SK-N-SH (cell line): ENCODE measurements around the gene CACNG4. TPM values are rescaled to one million over a fixed set of nuclear protein-coding genes. Genes with fewer than 3 reads are reported as not detected.
A peak's percentile ranks its signal among the peaks of the same experiment; 100 is the strongest.

Experiments
- CTCF ChIA-PET: fragments of 300-600, 350-600 bp; formaldehyde crosslinking; extraction: SDS; loops from one replicate; lab custom pipeline; 2021; lab: Yijun Ruan, JAX
- POLR2A ChIA-PET: fragments of 350-600 bp; sonication (Branson Sonifier 250); formaldehyde crosslinking; extraction: SDS; loops from one replicate; lab custom pipeline; 2020; ENCODE audit warnings: antibody characterized with exemption, inconsistent platforms; lab: Yijun Ruan, JAX
- DNase-seq: peaks from one replicate; pipeline ENCODE4 v3.0.0; 2012
- H2AFZ ChIP-seq: fragments of 200-600 bp; sonication (generic); 2 replicates; pipeline ENCODE4 v1.8.1; 2016; ENCODE audit warnings: antibody characterized with exemption, mild to moderate bottlenecking, low read depth
- H3F3A ChIP-seq: fragments of 200-600 bp; sonication (generic); replicated peaks from 2 replicates; pipeline ENCODE3; 2016; ENCODE audit warnings: antibody characterized with exemption, mild to moderate bottlenecking; ENCODE audit not compliant: insufficient read depth
- H3K27ac ChIP-seq, 2 experiments: fragments of 200-500 bp in 1 of 2; fragments of 200-600 bp in 1 of 2; sonication (Bioruptor generic) in 1 of 2; sonication (generic), shearing (Covaris generic) in 1 of 2; 2 replicates each; pipeline versions ENCODE4 v1.5.1 to v1.6.1; 2014 to 2016; ENCODE audit warnings: low read depth in 2 of 2, inconsistent platforms in 1 of 2, low read length in 1 of 2, mild to moderate bottlenecking in 1 of 2, mixed read lengths in 1 of 2
- H3K27me3 ChIP-seq: fragments of 200-600 bp; sonication (generic), shearing (Covaris generic); 2 replicates; pipeline ENCODE4 v1.6.1; 2016; ENCODE audit warnings: mixed run types; ENCODE audit not compliant: insufficient read depth
- H3K36me3 ChIP-seq, 2 experiments: fragments of 200-500 bp in 1 of 2; fragments of 200-600 bp in 1 of 2; sonication (Bioruptor generic) in 1 of 2; sonication (generic) in 1 of 2; replicated peaks in 1 of 2; 2 replicates each; pipeline versions ENCODE3 to v1.5.1; 2014 to 2016; ENCODE audit warnings: low read length in 1 of 2, mild to moderate bottlenecking in 1 of 2; ENCODE audit not compliant: insufficient read depth in 2 of 2, control insufficient read depth in 1 of 2
- H3K4me1 ChIP-seq, 2 experiments: fragments of 200-500 bp in 1 of 2; fragments of 200-600 bp in 1 of 2; sonication (Bioruptor generic) in 1 of 2; sonication (generic), shearing (Covaris generic) in 1 of 2; 2 replicates each; pipeline versions ENCODE4 v1.5.1 to v1.6.1; 2014 to 2016; ENCODE audit warnings: low read depth in 1 of 2, low read length in 1 of 2, mixed run types in 1 of 2; ENCODE audit not compliant: insufficient read depth in 2 of 2, control insufficient read depth in 1 of 2
- H3K4me2 ChIP-seq: fragments of 200-600 bp; sonication (generic), shearing (Covaris generic); 2 replicates; pipeline ENCODE4 v1.6.1; 2017; ENCODE audit warnings: mixed run types
- H3K4me3 ChIP-seq, 2 experiments: fragments of 200-500 bp in 1 of 2; fragments of 200-600 bp in 1 of 2; sonication (Bioruptor generic) in 1 of 2; sonication (generic), shearing (Covaris generic) in 1 of 2; 2 replicates each; pipeline versions ENCODE4 v1.5.1 to v1.8.1; 2014 to 2016; ENCODE audit warnings: low read depth in 2 of 2, inconsistent platforms in 1 of 2, low read length in 1 of 2, mild to moderate bottlenecking in 1 of 2, mixed read lengths in 1 of 2, moderate library complexity in 1 of 2
- H3K79me2 ChIP-seq: fragments of 200-600 bp; sonication (generic); 2 replicates; pipeline ENCODE4 v1.8.1; 2017; ENCODE audit warnings: mild to moderate bottlenecking; ENCODE audit not compliant: insufficient read depth
- H3K9ac ChIP-seq: fragments of 200-600 bp; sonication (generic); 2 replicates; pipeline ENCODE4 v1.6.1; 2017; ENCODE audit warnings: mixed run types
- H3K9me2 ChIP-seq: fragments of 200-600 bp; sonication (generic); 2 replicates; pipeline ENCODE4 v1.6.1; 2017; ENCODE audit warnings: mixed run types
- H3K9me3 ChIP-seq: fragments of 200-600 bp; sonication (generic); 2 replicates; pipeline ENCODE4 v1.6.1; 2017; ENCODE audit warnings: mixed run types, mild to moderate bottlenecking, moderate library complexity
- H4K20me1 ChIP-seq: fragments of 200-600 bp; sonication (generic); 2 replicates; pipeline ENCODE4 v1.6.1; 2017; ENCODE audit warnings: mild to moderate bottlenecking, mixed run types; ENCODE audit not compliant: insufficient read depth
- CHD2 ChIP-seq: fragments of 150-350 bp; IDR thresholded peaks from 2 replicates; pipeline ENCODE4 v1.6.1; 2018; ENCODE audit warnings: low read length; ENCODE audit not compliant: partially characterized antibody
- CTCF ChIP-seq: fragments of 200-600 bp; sonication (generic); IDR thresholded peaks from 2 replicates; pipeline ENCODE4 v1.6.1; 2017; ENCODE audit warnings: antibody characterized with exemption, mild to moderate bottlenecking, moderate library complexity
- ELF1 ChIP-seq: IDR thresholded peaks from 2 replicates; pipeline ENCODE4 v1.4.0; 2012
- EP300 ChIP-seq, 2 experiments: IDR thresholded peaks; 2 replicates each; pipeline versions ENCODE4 v1.4.0 to v1.6.1; 2012; ENCODE audit warnings: borderline replicate concordance in 1 of 2, low read depth in 1 of 2, low read length in 1 of 2
- FOXJ3 ChIP-seq: sonication (generic); formaldehyde crosslinking; IDR thresholded peaks from 2 replicates; pipeline ENCODE4 v1.5.1; 2020; ENCODE audit warnings: mild to moderate bottlenecking, missing genetic modification reagents
- FOXM1 ChIP-seq: IDR thresholded peaks from 2 replicates; pipeline ENCODE4 v1.4.0; 2012; ENCODE audit warnings: low read depth, mild to moderate bottlenecking
- GATA2 ChIP-seq: sonication (generic); formaldehyde crosslinking; IDR thresholded peaks from 2 replicates; pipeline ENCODE4 v1.5.0; 2020; ENCODE audit warnings: mild to moderate bottlenecking, missing genetic modification reagents
- MEF2A ChIP-seq: IDR thresholded peaks from 2 replicates; pipeline ENCODE4 v1.4.0; 2012; ENCODE audit warnings: low read depth, borderline replicate concordance
- MXI1 ChIP-seq: IDR thresholded peaks from 2 replicates; pipeline ENCODE4 v1.6.1; 2012; ENCODE audit warnings: mild to moderate bottlenecking, low read depth, low read length, improper control_type of control experiment
- NFIC ChIP-seq: IDR thresholded peaks from 2 replicates; pipeline ENCODE4 v1.4.0; 2012; ENCODE audit warnings: borderline replicate concordance
- NRF1 ChIP-seq: IDR thresholded peaks from 2 replicates; pipeline ENCODE4 v1.6.1; 2012; ENCODE audit warnings: low read depth, mild to moderate bottlenecking, low read length
- PBX3 ChIP-seq: IDR thresholded peaks from 2 replicates; pipeline ENCODE4; 2012
- RAD21 ChIP-seq: IDR thresholded peaks from 2 replicates; pipeline ENCODE4 v1.6.1; 2012; ENCODE audit warnings: mild to moderate bottlenecking, low read length
- RCOR1 ChIP-seq: fragments of 150-350 bp; IDR thresholded peaks from 2 replicates; pipeline ENCODE4 v1.6.1; 2017; ENCODE audit warnings: antibody characterized with exemption, low read length
- SMC3 ChIP-seq: IDR thresholded peaks from 2 replicates; pipeline ENCODE4 v1.6.1; 2012; ENCODE audit warnings: low read depth, low read length, improper control_type of control experiment
- TCF12 ChIP-seq: IDR thresholded peaks from 2 replicates; pipeline ENCODE4 v1.4.0; 2012
- YY1 ChIP-seq: IDR thresholded peaks from 2 replicates; pipeline ENCODE4 v1.4.0; 2012; ENCODE audit warnings: low read depth, mild to moderate bottlenecking
- WGBS: methylation state at CpG from one replicate; pipeline ENCODE4 v1.1.6; 2017; ENCODE audit warnings: low lambda C conversion rate; 5-methylcytosine and 5-hydroxymethylcytosine counted together
- polyA plus RNA-seq, 3 experiments: library from polyadenylated mRNA; depleted of rRNA; stranded (reverse); fragments of >200 nt; gene quantifications; 2 replicates each; pipeline ENCODE4 v1.2.3, GENCODE V29; 2012
- TF ChIP-seq, protein P1 (sequence below): IDR thresholded peaks from 2 replicates; pipeline ENCODE4 v1.6.1; 2012; ENCODE audit warnings: mild to moderate bottlenecking, low read depth, low read length, moderate library complexity
- TF ChIP-seq, protein P2 (sequence below): fragments of 150-350 bp; IDR thresholded peaks from 2 replicates; pipeline ENCODE4 v1.6.1; 2017; ENCODE audit warnings: antibody characterized with exemption, low read length, low read depth, borderline replicate concordance

CACNG4 gene
- polyA plus RNA-seq, 1 of the 3 experiments (the other 2 are of a cell fraction): 13.2 TPM

- Histone ChIP-seq H3K9me3 (no peaks in the 10 kb centered on the region), H4K20me1 (no peaks in the 10 kb centered on the region), H3K27me3 (no peaks in the 10 kb centered on the region), H3K4me2 (no peak overlapping the region), H3F3A (no peaks in the 10 kb centered on the region), H3K36me3 (no peaks in the 10 kb centered on the region), H2AFZ (no peak overlapping the region), H3K4me1 (peaks cover 0 to 72% of the 10 kb centered on the region in 2 experiments; a peak in 2 of 4 replicates), H3K27ac (peak overlapping the region in 1 of 2 experiments; percentile 99; a peak in 2 of 4 replicates), H3K4me3 (no peak overlapping the region), H3K9ac (no peak overlapping the region), H3K79me2 (no peaks in the 10 kb centered on the region), H3K9me2 (no peaks in the 10 kb centered on the region)
- CTCF ChIA-PET: interaction anchor here (0.6 to 4.7 kb wide), 18 partner anchors 43 to 293 kb away, joined by 3 to 39 read pairs (median 4); no protein-coding TSS in a partner anchor
- POLR2A ChIA-PET: interaction anchor here (0.6 to 5.5 kb wide), 21 partner anchors 11 to 201 kb away, joined by 3 to 125 read pairs (median 5); partner anchors contain the start of gene CACNG4
- TF ChIP-seq FOXJ3 (CRISPR knock-in tag) (peak; percentile 95), NFIC (no peak), FOXM1 (no peak), CHD2 (peak; percentile 92), GATA2 (CRISPR knock-in tag) (peak; percentile 98), RAD21 (peak; percentile 36; the same call in 1 of the 2 replicates), YY1 (no peak), EP300 (IDR thresholded peaks at IDR 0.05; ENCODE audit: borderline replicate concordance in 1 of 2, low read depth in 1 of 2, low read length in 1 of 2) (peak in 1 of 2 experiments; percentile 100; a peak in 2 of 4 replicates), PBX3 (no peak), SMC3 (peak; percentile 13; the same call in 1 of the 2 replicates), RCOR1 (peak; percentile 88), MXI1 (peak; percentile 97)
- peak; percentile 88 for DNase-seq
- 73% methylated on average over 11 of the region's 11 CpGs for WGBS
These were observed 55.8 kb downstream of the CACNG4 start for GRCh38 chr17:67020293-67020766.

GRCh38 chr17:67021196-67021595 is 56.7 kb downstream of the CACNG4 start:
- Histone ChIP-seq H3K27me3 (no peaks in the 10 kb centered on the region), H2AFZ (no peak overlapping the region), H3K4me3 (no peak overlapping the region), H4K20me1 (no peaks in the 10 kb centered on the region), H3K9ac (no peak overlapping the region), H3K4me2 (no peak overlapping the region), H3K9me2 (no peaks in the 10 kb centered on the region), H3K27ac (peak overlapping the region in 1 of 2 experiments; percentile 99; a peak in 2 of 4 replicates), H3K79me2 (no peaks in the 10 kb centered on the region), H3K9me3 (no peaks in the 10 kb centered on the region), H3F3A (no peaks in the 10 kb centered on the region), H3K36me3 (no peaks in the 10 kb centered on the region), H3K4me1 (peaks cover 0 to 63% of the 10 kb centered on the region in 2 experiments; a peak in 2 of 4 replicates)
- ChIA-PET POLR2A (interaction anchor here (0.7 to 5.5 kb wide), 12 partner anchors 19 to 137 kb away, joined by 3 to 125 read pairs (median 10); partner anchors contain the start of gene CACNG4), CTCF (interaction anchor here (0.8 to 4.7 kb wide), 12 partner anchors 18 to 294 kb away, joined by 3 to 39 read pairs (median 6); no protein-coding TSS in a partner anchor)
- WGBS: 92% methylated on average over 6 of the region's 7 CpGs
- DNase-seq: no peak
- TF ChIP-seq EP300 (IDR thresholded peaks at IDR 0.05; ENCODE audit: borderline replicate concordance in 1 of 2, low read depth in 1 of 2, low read length in 1 of 2) (no peak), TCF12 (no peak), CTCF (no peak), PBX3 (no peak), MXI1 (no peak), NFIC (no peak), NRF1 (no peak), MEF2A (no peak), ELF1 (no peak)
- TF ChIP-seq, protein P1, sequence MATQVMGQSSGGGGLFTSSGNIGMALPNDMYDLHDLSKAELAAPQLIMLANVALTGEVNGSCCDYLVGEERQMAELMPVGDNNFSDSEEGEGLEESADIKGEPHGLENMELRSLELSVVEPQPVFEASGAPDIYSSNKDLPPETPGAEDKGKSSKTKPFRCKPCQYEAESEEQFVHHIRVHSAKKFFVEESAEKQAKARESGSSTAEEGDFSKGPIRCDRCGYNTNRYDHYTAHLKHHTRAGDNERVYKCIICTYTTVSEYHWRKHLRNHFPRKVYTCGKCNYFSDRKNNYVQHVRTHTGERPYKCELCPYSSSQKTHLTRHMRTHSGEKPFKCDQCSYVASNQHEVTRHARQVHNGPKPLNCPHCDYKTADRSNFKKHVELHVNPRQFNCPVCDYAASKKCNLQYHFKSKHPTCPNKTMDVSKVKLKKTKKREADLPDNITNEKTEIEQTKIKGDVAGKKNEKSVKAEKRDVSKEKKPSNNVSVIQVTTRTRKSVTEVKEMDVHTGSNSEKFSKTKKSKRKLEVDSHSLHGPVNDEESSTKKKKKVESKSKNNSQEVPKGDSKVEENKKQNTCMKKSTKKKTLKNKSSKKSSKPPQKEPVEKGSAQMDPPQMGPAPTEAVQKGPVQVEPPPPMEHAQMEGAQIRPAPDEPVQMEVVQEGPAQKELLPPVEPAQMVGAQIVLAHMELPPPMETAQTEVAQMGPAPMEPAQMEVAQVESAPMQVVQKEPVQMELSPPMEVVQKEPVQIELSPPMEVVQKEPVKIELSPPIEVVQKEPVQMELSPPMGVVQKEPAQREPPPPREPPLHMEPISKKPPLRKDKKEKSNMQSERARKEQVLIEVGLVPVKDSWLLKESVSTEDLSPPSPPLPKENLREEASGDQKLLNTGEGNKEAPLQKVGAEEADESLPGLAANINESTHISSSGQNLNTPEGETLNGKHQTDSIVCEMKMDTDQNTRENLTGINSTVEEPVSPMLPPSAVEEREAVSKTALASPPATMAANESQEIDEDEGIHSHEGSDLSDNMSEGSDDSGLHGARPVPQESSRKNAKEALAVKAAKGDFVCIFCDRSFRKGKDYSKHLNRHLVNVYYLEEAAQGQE: no peak
- TF ChIP-seq, protein P2, sequence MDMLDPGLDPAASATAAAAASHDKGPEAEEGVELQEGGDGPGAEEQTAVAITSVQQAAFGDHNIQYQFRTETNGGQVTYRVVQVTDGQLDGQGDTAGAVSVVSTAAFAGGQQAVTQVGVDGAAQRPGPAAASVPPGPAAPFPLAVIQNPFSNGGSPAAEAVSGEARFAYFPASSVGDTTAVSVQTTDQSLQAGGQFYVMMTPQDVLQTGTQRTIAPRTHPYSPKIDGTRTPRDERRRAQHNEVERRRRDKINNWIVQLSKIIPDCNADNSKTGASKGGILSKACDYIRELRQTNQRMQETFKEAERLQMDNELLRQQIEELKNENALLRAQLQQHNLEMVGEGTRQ: no peak
